GM18519 (cell line): ENCODE measurements around the gene CDY1B.
"Not testable (repeated sequence)": the region's sequence is repeated elsewhere in the genome, so short reads cannot be mapped to it uniquely, and the experiment has no call there.

ENCODE experiments used
- ATAC-seq: cut with Tn5 transposase; IDR thresholded peaks from one replicate; pipeline ENCODE4 v1.9.1; 2021; ENCODE audit warnings: mild to moderate bottlenecking, moderate library complexity; ENCODE audit not compliant: unreplicated experiment, low FRiP score

Gene CDY1B

GRCh38 chrY:24047919-24048318 is at the start of gene CDY1B:
CDY1B (minus strand) TSS chrY:24048019; CDS start chrY:24047688, 331 bp downstream.
- not testable (repeated sequence) for ATAC-seq

- not testable (repeated sequence) for ATAC-seq
Observed at GRCh38 chrY:24049525-24049924, 1.7 kb upstream of the CDY1B start.

- not testable (repeated sequence) for ATAC-seq
Observed at GRCh38 chrY:24043209-24043608, 4.6 kb downstream of the CDY1B start.

GRCh38 chrY:24039008-24039718 is 8.7 kb downstream of the CDY1B start:
- ATAC-seq = not testable (repeated sequence)

GRCh38 chrY:24026212-24027103 is 21.4 kb downstream of the CDY1B start:
- ATAC-seq = not testable (repeated sequence)
